Lower leg skin (tissue), 4 donors: Measurements from ENCODE around the gene MT1B. TPM values are rescaled to one million over a fixed set of nuclear protein-coding genes. Genes with fewer than 3 reads are reported as not detected.

Source experiments
- DNase-seq, 2 donors: peaks; one replicate each; pipeline ENCODE4 v3.0.0-alpha.2; 2019; ENCODE audit warnings: low spot score in 2 of 2
- H3K4me3 ChIP-seq: fragments of 200-600 bp; sonication (generic); 2 replicates; pipeline ENCODE4 v1.5.1; 2017; ENCODE audit warnings: mild to moderate bottlenecking, low read depth; ENCODE audit not compliant: poor library complexity, severe bottlenecking
- CTCF ChIP-seq, 3 donors: fragments of 450-650 bp; IDR thresholded peaks; one replicate each; pipeline ENCODE4 v1.5.1; 2016; ENCODE audit warnings: antibody characterized with exemption in 3 of 3, mild to moderate bottlenecking in 3 of 3, moderate library complexity in 2 of 3
- POLR2A ChIP-seq, 2 donors: fragments of 450-650 bp; IDR thresholded peaks; one replicate each; pipeline ENCODE4 v1.6.1; 2016 to 2017; ENCODE audit warnings: antibody characterized with exemption in 2 of 2, mild to moderate bottlenecking in 1 of 2, moderate library complexity in 1 of 2
- WGBS, 2 donors: methylation state at CpG; one replicate each; pipeline ENCODE4 v1.1.5; 2018; 5-methylcytosine and 5-hydroxymethylcytosine counted together
- intact Hi-C: fragments of 100-400 bp; cut with DNase I; formaldehyde crosslinking; loops from one replicate; pipeline ENCODE4 v1.15.0; 2023; ENCODE audit warnings: low total_unique reads
- total RNA-seq, 4 donors: library from RNA; depleted of rRNA; stranded (reverse); fragments of >200 nt; gene quantifications; one replicate each; pipeline ENCODE4 v1.1.0, GENCODE V29; 2016

Gene MT1B
- total RNA-seq, 4 donors from 2014 or later = not detected

GRCh38 chr16:56701534-56701933, 49.8 kb downstream of the MT1B start:
- intact Hi-C loops = loop anchor here (10.0 kb wide), 2 partner anchors 117 to 187 kb away; partner anchors contain the start of gene MT3
- TF ChIP-seq CTCF (IDR thresholded peaks at IDR 0.05) (no peak), POLR2A (IDR thresholded peaks at IDR 0.05) (no peak)
- peak in 1 of 2 donors; percentile 26 for DNase-seq
- 82 to 84% methylated on average over 7 of the region's 7 CpGs for WGBS, 2 donors
- no peak overlapping the region for H3K4me3 ChIP-seq

Other genes with a start within 250 kb of the MT1B start
- gene AMFR, start 226.3 kb upstream of the MT1B start, total RNA-seq = 100 to 1,000 TPM in 3 of 4 donors, 10 to 100 TPM in 1; 77.3 to 149 (median 124) TPM
- 10 to 100 TPM; 39.9 to 98.6 (median 46.1) TPM for gene NUDT21, start 200.6 kb upstream of the MT1B start, total RNA-seq
- 10 to 100 TPM; 17.0 to 42.2 (median 34.6) TPM for gene OGFOD1, start 200.3 kb upstream of the MT1B start, total RNA-seq
- gene BBS2, start 131.9 kb upstream of the MT1B start, total RNA-seq = 100 to 1,000 TPM in 2 of 4 donors, 10 to 100 TPM in 2; 76.6 to 106 (median 92.4) TPM
- gene MT4, start 86.8 kb upstream of the MT1B start, total RNA-seq = 1,000 to 10,000 TPM in 1 of 4 donors, 100 to 1,000 TPM in 1, 10 to 100 TPM in 1, not detected in 1; 46.1 to 1,445 (median 937) TPM
- gene MT3, start 62.4 kb upstream of the MT1B start, total RNA-seq = 1 to 10 TPM in 1 of 4 donors, not detected in 3; 1.2 TPM
- 100 to 1,000 TPM in 3 of 4 donors, 10 to 100 TPM in 1; 35.8 to 190 (median 135) TPM for gene MT2A, start 43.3 kb upstream of the MT1B start, total RNA-seq
- 100 to 1,000 TPM; 140 to 437 (median 224) TPM for gene MT1E, start 26.1 kb upstream of the MT1B start, total RNA-seq
- 10 to 100 TPM; 14.1 to 29.7 (median 17.1) TPM for gene MT1M, start 19.2 kb upstream of the MT1B start, total RNA-seq
- gene MT1A, start 13.2 kb upstream of the MT1B start, total RNA-seq = 10 to 100 TPM in 2 of 4 donors, 1 to 10 TPM in 2; 3.7 to 23.3 (median 11.2) TPM
- 10 to 100 TPM in 2 of 4 donors, 1 to 10 TPM in 2; 2.1 to 17.2 (median 8.3) TPM for gene MT1F, start 6.1 kb downstream of the MT1B start, total RNA-seq
- 10 to 100 TPM in 2 of 4 donors, 1 to 10 TPM in 1, not detected in 1; 5.6 to 46.4 (median 37.8) TPM for gene MT1G, start 16.2 kb downstream of the MT1B start, total RNA-seq
- 1 to 10 TPM in 2 of 4 donors, not detected in 2; 1.2 to 3.9 TPM for gene MT1H, start 17.9 kb downstream of the MT1B start, total RNA-seq
- 1,000 to 10,000 TPM; 1,041 to 3,584 (median 2,610) TPM for gene MT1X, start 30.6 kb downstream of the MT1B start, total RNA-seq
- 10 to 100 TPM; 21.0 to 40.6 (median 31.2) TPM for gene NUP93, start 78.2 kb downstream of the MT1B start, total RNA-seq
- gene SLC12A3, start 213.3 kb downstream of the MT1B start, total RNA-seq = not detected